Measurements from ENCODE around the gene ARHGEF38.

- TF ChIP-seq SIN3A (IDR thresholded peaks at IDR 0.05; ENCODE audit: borderline replicate concordance, insufficient read depth, low read length) (no peak), POLR2AphosphoS5 (IDR thresholded peaks at IDR 0.05; ENCODE audit: low read depth, low read length) (no peak), REST (IDR thresholded peaks at IDR 0.05; ENCODE audit: insufficient read depth in 1 of 2, low read depth in 2 of 2, low read length in 2 of 2) (no peak)
These were observed 114.3 kb downstream of the ARHGEF38 start for GRCh38 chr4:105666693-105667092.
